A673 (cell line): ENCODE measurements around the gene ZNF124. TPM values are rescaled to one million over a fixed set of nuclear protein-coding genes. Genes with fewer than 3 reads are reported as not detected.

Source experiments
- BruUV-seq: library from RNA; stranded (reverse); fragments of 400-500 nt; replicated peaks from 2 replicates; lab custom pipeline; 2021; lab: Mats Ljungman, UMichigan
- CTCF ChIA-PET: fragments of 300-600 bp; sonication (Branson Sonifier 250); formaldehyde crosslinking; loops from one replicate; lab custom pipeline; 2022; ENCODE audit warnings: antibody characterized with exemption; lab: Charles Lee
- POLR2A ChIA-PET: fragments of 300-600 bp; sonication (Branson Sonifier 250); formaldehyde crosslinking; loops from one replicate; lab custom pipeline; 2022; ENCODE audit warnings: antibody characterized with exemption; ENCODE audit not compliant: low non-redundant PET; lab: Charles Lee
- DNase-seq: peaks from one replicate; pipeline ENCODE4 v3.0.0-alpha.2; 2015; ENCODE audit warnings: low spot score
- H3K27ac ChIP-seq: fragments of 200-600 bp; sonication (generic); 2 replicates; pipeline ENCODE4 v1.5.1; 2016; ENCODE audit warnings: mixed run types, low read depth, mild to moderate bottlenecking, mixed read lengths, antibody characterized with exemption, low read length; ENCODE audit not compliant: poor library complexity, severe bottlenecking
- H3K27me3 ChIP-seq: fragments of 200-600 bp; sonication (generic); replicated peaks from 2 replicates; pipeline ENCODE4 v1.6.1; 2017; ENCODE audit warnings: mixed run types, low read depth, mild to moderate bottlenecking, mixed read lengths, antibody characterized with exemption, low read length; ENCODE audit not compliant: insufficient read depth, poor library complexity
- H3K36me3 ChIP-seq: fragments of 200-600 bp; sonication (generic); 2 replicates; pipeline ENCODE4 v1.6.1; 2016; ENCODE audit warnings: mixed run types, mild to moderate bottlenecking, mixed read lengths, antibody characterized with exemption, low read length; ENCODE audit not compliant: insufficient read depth, poor library complexity, severe bottlenecking
- H3K4me1 ChIP-seq: fragments of 200-600 bp; sonication (generic); 2 replicates; pipeline ENCODE4 v1.6.1; 2017; ENCODE audit warnings: mixed run types, mild to moderate bottlenecking, mixed read lengths, antibody characterized with exemption, low read length; ENCODE audit not compliant: insufficient read depth, poor library complexity, severe bottlenecking
- H3K4me3 ChIP-seq: fragments of 200-600 bp; sonication (generic); 2 replicates; pipeline ENCODE4 v1.5.1; 2016; ENCODE audit warnings: low read depth, mixed run types, mild to moderate bottlenecking, mixed read lengths, low read length; ENCODE audit not compliant: poor library complexity, severe bottlenecking
- H3K9me3 ChIP-seq: fragments of 200-600 bp; sonication (generic); 2 replicates; pipeline ENCODE4 v1.6.1; 2016; ENCODE audit warnings: mixed run types, low read depth, mild to moderate bottlenecking, mixed read lengths, antibody characterized with exemption, low read length; ENCODE audit not compliant: poor library complexity, severe bottlenecking
- EZH2 ChIP-seq: fragments of 200-600 bp; sonication (generic); IDR thresholded peaks from 2 replicates; pipeline ENCODE4 v1.6.1; 2017; ENCODE audit warnings: borderline replicate concordance, low read depth, mild to moderate bottlenecking, mixed read lengths, antibody characterized with exemption, low read length; ENCODE audit not compliant: poor library complexity, severe bottlenecking
- intact Hi-C: fragments of 100-400 bp; cut with micrococcal nuclease; formaldehyde crosslinking; loops from one replicate; pipeline ENCODE4 v1.10.0; 2022; ENCODE audit not compliant: unreplicated experiment
- total RNA-seq: library from RNA; stranded (reverse); gene quantifications from 2 replicates; pipeline ENCODE4 v1.2.3, GENCODE V29; 2021
- TF ChIP-seq, protein P1 (sequence below): fragments of 300-800, 200-600 bp; sonication (generic); conservative IDR thresholded peaks from 2 replicates; pipeline ENCODE4 v1.5.1; 2017; ENCODE audit warnings: low read depth, mild to moderate bottlenecking, antibody characterized with exemption, low read length, moderate library complexity, mixed read lengths

The ZNF124 gene
- total RNA-seq, 1 experiment from 2014 or later: 34.7 TPM

- intact Hi-C loops: no loop called here
- POLR2A ChIA-PET: no interaction called here
- BruUV-seq: TSS peak; percentile 51
- Histone ChIP-seq H3K27me3 (no peaks in the 10 kb centered on the region), H3K4me1 (no peaks in the 10 kb centered on the region), H3K9me3 (peaks cover 64% of the 10 kb centered on the region), H3K27ac (no peak overlapping the region), H3K36me3 (peaks cover 39% of the 10 kb centered on the region), H3K4me3 (no peak overlapping the region)
- CTCF ChIA-PET: no interaction called here
- no peak for DNase-seq
- no peak for TF ChIP-seq EZH2
- TF ChIP-seq, protein P1, sequence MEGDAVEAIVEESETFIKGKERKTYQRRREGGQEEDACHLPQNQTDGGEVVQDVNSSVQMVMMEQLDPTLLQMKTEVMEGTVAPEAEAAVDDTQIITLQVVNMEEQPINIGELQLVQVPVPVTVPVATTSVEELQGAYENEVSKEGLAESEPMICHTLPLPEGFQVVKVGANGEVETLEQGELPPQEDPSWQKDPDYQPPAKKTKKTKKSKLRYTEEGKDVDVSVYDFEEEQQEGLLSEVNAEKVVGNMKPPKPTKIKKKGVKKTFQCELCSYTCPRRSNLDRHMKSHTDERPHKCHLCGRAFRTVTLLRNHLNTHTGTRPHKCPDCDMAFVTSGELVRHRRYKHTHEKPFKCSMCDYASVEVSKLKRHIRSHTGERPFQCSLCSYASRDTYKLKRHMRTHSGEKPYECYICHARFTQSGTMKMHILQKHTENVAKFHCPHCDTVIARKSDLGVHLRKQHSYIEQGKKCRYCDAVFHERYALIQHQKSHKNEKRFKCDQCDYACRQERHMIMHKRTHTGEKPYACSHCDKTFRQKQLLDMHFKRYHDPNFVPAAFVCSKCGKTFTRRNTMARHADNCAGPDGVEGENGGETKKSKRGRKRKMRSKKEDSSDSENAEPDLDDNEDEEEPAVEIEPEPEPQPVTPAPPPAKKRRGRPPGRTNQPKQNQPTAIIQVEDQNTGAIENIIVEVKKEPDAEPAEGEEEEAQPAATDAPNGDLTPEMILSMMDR: no peak
Observed at GRCh38 chr1:247189981-247190798, 18.4 kb upstream of the ZNF124 start.

- DNase-seq: no peak
- no peaks in the 10 kb centered on the region for H3K4me1 ChIP-seq
- H3K36me3 ChIP-seq: peaks cover 18% of the 10 kb centered on the region
- intact Hi-C loops: no loop called here
- H3K4me3 ChIP-seq: no peak overlapping the region
- H3K27ac ChIP-seq: no peak overlapping the region
- POLR2A ChIA-PET: no interaction called here
- CTCF ChIA-PET: no interaction called here
- no TSS peak for BruUV-seq
- TF ChIP-seq EZH2: no peak
- TF ChIP-seq, protein P1: no peak
- H3K9me3 ChIP-seq: peaks cover 35% of the 10 kb centered on the region
- no peaks in the 10 kb centered on the region for H3K27me3 ChIP-seq
Observed at GRCh38 chr1:247185667-247186066, 13.8 kb upstream of the ZNF124 start.

DNA sequence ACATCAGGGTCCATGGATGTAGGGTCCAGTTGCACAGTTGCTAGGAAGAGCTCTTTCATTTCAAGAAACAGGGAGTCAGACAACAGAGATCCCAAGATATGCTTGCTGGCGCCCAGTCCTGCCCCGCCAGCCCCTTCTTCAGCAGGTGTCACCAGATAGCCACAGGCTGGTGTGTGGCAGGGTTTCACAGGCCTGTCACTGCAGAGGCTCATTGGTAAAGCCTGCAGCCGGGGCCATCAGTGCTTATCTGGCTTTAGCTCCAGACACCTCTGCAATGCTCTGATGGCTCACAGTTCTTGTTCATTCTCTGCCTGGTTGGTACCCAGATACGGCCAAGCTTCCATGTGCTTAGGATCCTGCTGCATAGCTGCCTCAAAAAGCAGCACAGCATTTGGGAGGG, 12.4 kb upstream of the ZNF124 start:
- no TSS peak for BruUV-seq
- no peak for TF ChIP-seq EZH2
- TF ChIP-seq, protein P1: no peak
- CTCF ChIA-PET: no interaction called here
- Histone ChIP-seq H3K4me3 (no peak overlapping the region), H3K36me3 (peaks cover 5% of the 10 kb centered on the region), H3K27me3 (no peaks in the 10 kb centered on the region), H3K9me3 (peaks cover 23% of the 10 kb centered on the region), H3K27ac (no peak overlapping the region), H3K4me1 (no peaks in the 10 kb centered on the region)
- DNase-seq: no peak
- POLR2A ChIA-PET: no interaction called here
- intact Hi-C loops: no loop called here
